Right lobe of liver (tissue), 4 donors: ENCODE data around the gene DUXB.

Experiments used
- POLR2A ChIP-seq: fragments of 450-650 bp; IDR thresholded peaks from one replicate; pipeline ENCODE4 v1.6.1; 2017; ENCODE audit warnings: antibody characterized with exemption, mild to moderate bottlenecking
- TF ChIP-seq, protein P1 (sequence below), 4 donors: fragments of 200-600 bp in 3 of 4; fragments of 450-650 bp in 1 of 4; IDR thresholded peaks; one replicate each; pipeline versions ENCODE4 v1.5.1 to v1.8.0; 2016 to 2022; ENCODE audit warnings: antibody characterized with exemption in 4 of 4, mild to moderate bottlenecking in 2 of 4
- donor health status: DM: no; HTN: no; CAD: no.
- donor health status: DM: no; HTN: no; CAD: no.
- donor health status: DM: no; HTN: yes; CAD: no.

DNA sequence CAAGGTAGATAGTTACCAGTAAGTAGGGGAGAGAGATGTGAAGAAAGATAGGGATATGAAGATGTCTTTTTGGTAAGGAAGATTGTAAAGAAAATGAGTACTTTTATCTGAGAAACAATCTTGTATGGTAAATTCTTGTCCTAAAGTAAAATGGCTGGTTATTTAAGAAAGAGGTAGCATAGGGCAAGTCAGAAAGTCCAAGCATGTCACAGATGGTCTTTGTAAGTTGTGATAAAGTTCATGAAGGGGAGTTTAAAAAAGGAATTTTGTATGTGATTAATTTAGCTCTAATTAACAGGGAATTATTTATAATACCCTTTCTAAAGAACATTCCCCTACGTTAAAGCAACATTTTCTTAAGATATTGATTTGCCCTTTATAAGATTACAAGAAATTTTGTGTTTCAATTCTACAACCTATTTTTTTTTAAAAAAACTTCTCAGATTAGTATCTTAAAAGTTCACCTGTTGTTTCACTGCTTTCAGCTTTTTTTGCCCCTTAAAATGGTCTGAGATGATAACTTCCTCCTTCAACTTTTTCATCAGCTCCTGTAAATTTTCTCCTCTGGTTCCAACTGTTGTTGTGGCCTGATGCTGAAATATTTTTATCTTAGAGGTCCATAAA lies 41.3 kb upstream of the DUXB start:
- TF ChIP-seq, protein P1, sequence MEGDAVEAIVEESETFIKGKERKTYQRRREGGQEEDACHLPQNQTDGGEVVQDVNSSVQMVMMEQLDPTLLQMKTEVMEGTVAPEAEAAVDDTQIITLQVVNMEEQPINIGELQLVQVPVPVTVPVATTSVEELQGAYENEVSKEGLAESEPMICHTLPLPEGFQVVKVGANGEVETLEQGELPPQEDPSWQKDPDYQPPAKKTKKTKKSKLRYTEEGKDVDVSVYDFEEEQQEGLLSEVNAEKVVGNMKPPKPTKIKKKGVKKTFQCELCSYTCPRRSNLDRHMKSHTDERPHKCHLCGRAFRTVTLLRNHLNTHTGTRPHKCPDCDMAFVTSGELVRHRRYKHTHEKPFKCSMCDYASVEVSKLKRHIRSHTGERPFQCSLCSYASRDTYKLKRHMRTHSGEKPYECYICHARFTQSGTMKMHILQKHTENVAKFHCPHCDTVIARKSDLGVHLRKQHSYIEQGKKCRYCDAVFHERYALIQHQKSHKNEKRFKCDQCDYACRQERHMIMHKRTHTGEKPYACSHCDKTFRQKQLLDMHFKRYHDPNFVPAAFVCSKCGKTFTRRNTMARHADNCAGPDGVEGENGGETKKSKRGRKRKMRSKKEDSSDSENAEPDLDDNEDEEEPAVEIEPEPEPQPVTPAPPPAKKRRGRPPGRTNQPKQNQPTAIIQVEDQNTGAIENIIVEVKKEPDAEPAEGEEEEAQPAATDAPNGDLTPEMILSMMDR (IDR thresholded peaks at IDR 0.05) = no peak
- TF ChIP-seq POLR2A = no peak
